H9 (cell line): ENCODE results near the gene HOXB6. TPM values are rescaled to one million over a fixed set of nuclear protein-coding genes. Genes with fewer than 3 reads are reported as not detected.
A peak's percentile ranks its signal among the peaks of the same experiment; 100 is the strongest.

Experiments
- DNase-seq: peaks from one replicate; pipeline ENCODE4 v3.0.0-alpha.2; 2017
- H2AFZ ChIP-seq: one replicate; pipeline ENCODE4 v1.6.1; 2013; ENCODE audit warnings: mild to moderate bottlenecking, low read length, control low read depth, moderate library complexity
- H2AK5ac ChIP-seq: 2 replicates; pipeline ENCODE4 v1.6.1; 2013; ENCODE audit warnings: low read length, control low read depth, mixed read lengths; ENCODE audit not compliant: insufficient read length
- H2BK120ac ChIP-seq: one replicate; pipeline ENCODE4 v1.6.1; 2013; ENCODE audit warnings: low read depth, mild to moderate bottlenecking, low read length, control low read depth, inconsistent platforms; ENCODE audit not compliant: poor library complexity, severe bottlenecking
- H2BK12ac ChIP-seq: 2 replicates; pipeline ENCODE4 v1.6.1; 2013; ENCODE audit warnings: low read length, control low read depth, mixed read lengths, low read depth; ENCODE audit not compliant: insufficient read length
- H2BK15ac ChIP-seq: 2 replicates; pipeline ENCODE4 v1.6.1; 2013; ENCODE audit warnings: low read depth, low read length, control low read depth
- H2BK20ac ChIP-seq: one replicate; pipeline ENCODE4 v1.6.1; 2013; ENCODE audit warnings: low read depth, mild to moderate bottlenecking, low read length, control low read depth, inconsistent platforms; ENCODE audit not compliant: poor library complexity, severe bottlenecking
- H2BK5ac ChIP-seq: 2 replicates; pipeline ENCODE4 v1.6.1; 2013; ENCODE audit warnings: low read length, control low read depth, mixed read lengths; ENCODE audit not compliant: insufficient read length
- H3K14ac ChIP-seq: 2 replicates; pipeline ENCODE4 v1.6.1; 2013; ENCODE audit warnings: low read length, control low read depth; ENCODE audit not compliant: insufficient read depth
- H3K18ac ChIP-seq: 2 replicates; pipeline ENCODE4 v1.6.1; 2013; ENCODE audit warnings: low read depth, mild to moderate bottlenecking, mixed read lengths, low read length, control low read depth; ENCODE audit not compliant: insufficient read length
- H3K23ac ChIP-seq: 2 replicates; pipeline ENCODE4 v1.6.1; 2013; ENCODE audit warnings: low read length, control low read depth, mixed read lengths, low read depth; ENCODE audit not compliant: insufficient read length
- H3K23me2 ChIP-seq: 2 replicates; pipeline ENCODE4 v1.6.1; 2013; ENCODE audit warnings: low read depth, mild to moderate bottlenecking, mixed read lengths, low read length, control low read depth; ENCODE audit not compliant: insufficient read length, poor library complexity, severe bottlenecking
- H3K27ac ChIP-seq: 2 replicates; pipeline ENCODE4 v1.5.1; 2013; ENCODE audit warnings: low read length, control low read depth, mixed read lengths, low read depth; ENCODE audit not compliant: insufficient read length
- H3K27me3 ChIP-seq: 2 replicates; pipeline ENCODE4 v1.6.1; 2013; ENCODE audit warnings: low read length, control low read depth, inconsistent platforms; ENCODE audit not compliant: insufficient read depth
- H3K4ac ChIP-seq: 2 replicates; pipeline ENCODE4 v1.6.1; 2013; ENCODE audit warnings: low read depth, mild to moderate bottlenecking, control low read depth, inconsistent platforms, low read length, moderate library complexity
- H3K4me1 ChIP-seq: 2 replicates; pipeline ENCODE4 v1.6.1; 2013; ENCODE audit warnings: low read length, control low read depth, inconsistent platforms; ENCODE audit not compliant: insufficient read depth
- H3K4me2 ChIP-seq: 2 replicates; pipeline ENCODE4 v1.6.1; 2013; ENCODE audit warnings: low read length, control low read depth, mixed read lengths; ENCODE audit not compliant: insufficient read length, insufficient read depth
- H3K56ac ChIP-seq: 2 replicates; pipeline ENCODE4 v1.6.1; 2013; ENCODE audit warnings: low read depth, mild to moderate bottlenecking, mixed read lengths, low read length, control low read depth; ENCODE audit not compliant: insufficient read length
- H3K79me1 ChIP-seq: 2 replicates; pipeline ENCODE4 v1.6.1; 2013; ENCODE audit warnings: low read depth, mild to moderate bottlenecking, moderate library complexity, low read length, control low read depth, inconsistent platforms; ENCODE audit not compliant: insufficient read depth, poor library complexity, severe bottlenecking
- H3K79me2 ChIP-seq: 2 replicates; pipeline ENCODE4 v1.6.1; 2013; ENCODE audit warnings: low read length, control low read depth, inconsistent platforms; ENCODE audit not compliant: insufficient read depth
- H3K9ac ChIP-seq: 2 replicates; pipeline ENCODE4 v1.6.1; 2013; ENCODE audit warnings: low read length, control low read depth, mixed read lengths; ENCODE audit not compliant: insufficient read length; ENCODE audit errors: extremely low read depth
- H3K9me3 ChIP-seq: one replicate; pipeline ENCODE4 v1.6.1; 2013; ENCODE audit warnings: low read depth, low read length, inconsistent platforms; ENCODE audit not compliant: control insufficient read depth
- H3T11ph ChIP-seq: one replicate; pipeline ENCODE4 v1.6.1; 2013; ENCODE audit warnings: mild to moderate bottlenecking, low read length, control low read depth, inconsistent platforms
- H4K20me1 ChIP-seq: one replicate; pipeline ENCODE4 v1.6.1; 2013; ENCODE audit not compliant: control insufficient read depth, insufficient read length, insufficient read depth
- H4K5ac ChIP-seq: 2 replicates; pipeline ENCODE4 v1.6.1; 2013; ENCODE audit warnings: low read depth, mild to moderate bottlenecking, mixed read lengths, low read length, control low read depth; ENCODE audit not compliant: insufficient read length
- H4K8ac ChIP-seq: replicated peaks from 2 replicates; pipeline ENCODE4 v1.6.1; 2013; ENCODE audit warnings: low read length, control low read depth, mixed read lengths, low read depth; ENCODE audit not compliant: insufficient read length
- H4K91ac ChIP-seq: 2 replicates; pipeline ENCODE4 v1.6.1; 2013; ENCODE audit warnings: low read depth, mild to moderate bottlenecking, moderate library complexity, mixed read lengths, low read length, control low read depth; ENCODE audit not compliant: insufficient read length
- H3K27ac Mint-ChIP-seq, 3 experiments: 2 replicates in 2 of 3; 3 replicates in 1 of 3; pipeline ENCODE4 v1.8.0; 2020 to 2021; ENCODE audit warnings: mixed read lengths in 3 of 3, mild to moderate bottlenecking in 1 of 3, moderate library complexity in 1 of 3
- H3K27me3 Mint-ChIP-seq: 2 replicates; pipeline ENCODE4 v1.8.0; 2021; ENCODE audit warnings: low read depth, mild to moderate bottlenecking, moderate library complexity, mixed read lengths
- H3K36me3 Mint-ChIP-seq, 3 experiments: 2 replicates in 2 of 3; 3 replicates in 1 of 3; pipeline ENCODE4 v1.8.0; 2020 to 2021; ENCODE audit warnings: low read depth in 3 of 3, mixed read lengths in 3 of 3; ENCODE audit not compliant: insufficient read depth in 1 of 3
- H3K4me1 Mint-ChIP-seq, 2 experiments: 2 replicates each; pipeline ENCODE4 v1.8.0; 2020; ENCODE audit warnings: mixed read lengths in 2 of 2
- H3K4me3 Mint-ChIP-seq, 2 experiments: 2 replicates in 1 of 2; 3 replicates in 1 of 2; pipeline ENCODE4 v1.8.0; 2020 to 2021; ENCODE audit warnings: mild to moderate bottlenecking in 2 of 2, mixed read lengths in 2 of 2, moderate library complexity in 1 of 2
- H3K9me3 Mint-ChIP-seq, 2 experiments: 2 replicates in 1 of 2; 3 replicates in 1 of 2; pipeline ENCODE4 v1.8.0; 2020; ENCODE audit warnings: mild to moderate bottlenecking in 2 of 2, mixed read lengths in 2 of 2, moderate library complexity in 1 of 2
- CTCF ChIP-seq: fragments of 200-600 bp; sonication (generic); conservative IDR thresholded peaks from 3 replicates; pipeline ENCODE4 v1.8.0; 2021; ENCODE audit warnings: antibody characterized with exemption, mild to moderate bottlenecking
- WGBS: extraction: QIAGEN DNeasy Blood & Tissue Kit; methylation state at CpG from one replicate; pipeline ENCODE4 v1.1.7; 2013; ENCODE audit warnings: missing lambda C conversion rate, low lambda C conversion rate, mixed read lengths; ENCODE audit not compliant: insufficient read length; ENCODE audit errors: extremely low coverage; 5-methylcytosine and 5-hydroxymethylcytosine counted together
- total RNA-seq: library from RNA; stranded (reverse); gene quantifications from 2 replicates; pipeline ENCODE4 v1.2.1, GENCODE V29; 2021

Gene HOXB6
- total RNA-seq, 1 experiment from 2014 or later, result not detected

- H3K4me1 Mint-ChIP-seq, result peaks cover 2 to 27% of the 10 kb centered on the region in 2 experiments
- H3K27ac Mint-ChIP-seq, result no peak overlapping the region; a peak in 1 of 7 replicates
- DNase-seq, result no peak
- H2AFZ ChIP-seq, result no peak overlapping the region
- no peak overlapping the region for H3K4me2 ChIP-seq
- no peak overlapping the region for H4K91ac ChIP-seq
- no peak overlapping the region for H3T11ph ChIP-seq
- H3K79me2 ChIP-seq, result no peaks in the 10 kb centered on the region
- peaks cover 7 to 21% of the 10 kb centered on the region in 2 experiments; a peak in 4 of 5 replicates for H3K9me3 Mint-ChIP-seq
- no peaks in the 10 kb centered on the region for H3K9me3 ChIP-seq
- H3K4me1 ChIP-seq, result no peaks in the 10 kb centered on the region
- H3K56ac ChIP-seq, result no peak overlapping the region
- H3K27me3 ChIP-seq, result peaks cover 96% of the 10 kb centered on the region
- no peak overlapping the region for H2BK5ac ChIP-seq
- no peak overlapping the region for H3K14ac ChIP-seq
- H4K20me1 ChIP-seq, result no peaks in the 10 kb centered on the region
- H4K5ac ChIP-seq, result no peak overlapping the region
- no peak overlapping the region for H2BK120ac ChIP-seq
- no peak overlapping the region for H4K8ac ChIP-seq
- no peak for TF ChIP-seq CTCF
- H3K27me3 Mint-ChIP-seq, result peaks cover 65% of the 10 kb centered on the region
- H3K36me3 Mint-ChIP-seq, result no peaks in the 10 kb centered on the region; a peak in 2 of 7 replicates
- no peak overlapping the region for H3K4ac ChIP-seq
- no peak overlapping the region for H2BK20ac ChIP-seq
- H3K79me1 ChIP-seq, result no peaks in the 10 kb centered on the region
- H2BK15ac ChIP-seq, result no peak overlapping the region
- no peak overlapping the region for H3K23ac ChIP-seq
- H3K18ac ChIP-seq, result no peak overlapping the region
- H3K4me3 Mint-ChIP-seq, result peak overlapping the region in 1 of 2 experiments; percentile 59; a peak in 2 of 5 replicates
- H2AK5ac ChIP-seq, result no peak overlapping the region
- no peak overlapping the region for H3K27ac ChIP-seq
- WGBS, result no CpG with 5 or more reads among the region's 7 CpGs
- H3K23me2 ChIP-seq, result no peaks in the 10 kb centered on the region
- H2BK12ac ChIP-seq, result no peak overlapping the region
- H3K9ac ChIP-seq, result no peak overlapping the region
Observed at GRCh38 chr17:48579471-48579759, 25.4 kb downstream of the HOXB6 start.
